Neural progenitor cell (in vitro differentiated cells): ENCODE measurements around the gene LRFN2. TPM values are rescaled to one million over a fixed set of nuclear protein-coding genes. Genes with fewer than 3 reads are reported as not detected.

Experiments used
- DNase-seq: peaks from one replicate; pipeline ENCODE4 v3.0.0-alpha.2; 2016; ENCODE audit warnings: low spot score
- H2AFZ ChIP-seq: fragments of 200-600 bp; sonication (generic); replicated peaks from 2 replicates; pipeline ENCODE4 v1.6.1; 2016; ENCODE audit warnings: antibody characterized with exemption
- H3F3A ChIP-seq: fragments of 200-600 bp; sonication (generic); 2 replicates; pipeline ENCODE4 v1.6.1; 2016; ENCODE audit warnings: antibody characterized with exemption, low read depth
- H3K27ac ChIP-seq: fragments of 200-600 bp; sonication (generic); 2 replicates; pipeline ENCODE4 v1.5.1; 2016; ENCODE audit warnings: mild to moderate bottlenecking
- H3K27me3 ChIP-seq: fragments of 200-600 bp; sonication (generic); 2 replicates; pipeline ENCODE4 v1.6.1; 2016; ENCODE audit warnings: mild to moderate bottlenecking, moderate library complexity
- H3K36me3 ChIP-seq: fragments of 200-600 bp; sonication (generic); 2 replicates; pipeline ENCODE4 v1.5.1; 2016
- H3K4me1 ChIP-seq: fragments of 200-600 bp; sonication (generic); 2 replicates; pipeline ENCODE4 v1.6.1; 2016; ENCODE audit warnings: mixed run types
- H3K4me2 ChIP-seq: fragments of 200-600 bp; sonication (generic); 2 replicates; pipeline ENCODE4 v1.6.1; 2016
- H3K4me3 ChIP-seq: fragments of 200-600 bp; sonication (generic); 2 replicates; pipeline ENCODE4 v1.5.1; 2016
- H3K79me2 ChIP-seq: fragments of 200-600 bp; sonication (generic); 2 replicates; pipeline ENCODE4 v1.6.1; 2016; ENCODE audit warnings: low read depth
- H3K9ac ChIP-seq: fragments of 200-600 bp; sonication (generic); 2 replicates; pipeline ENCODE4 v1.6.1; 2016
- H3K9me3 ChIP-seq: fragments of 200-600 bp; sonication (generic); 2 replicates; pipeline ENCODE4 v1.5.1; 2016; ENCODE audit warnings: low read depth
- H4K20me1 ChIP-seq: fragments of 200-600 bp; sonication (generic); 2 replicates; pipeline ENCODE4 v1.6.1; 2016; ENCODE audit warnings: low read depth
- H3K27ac Mint-ChIP-seq: 3 replicates; pipeline ENCODE4 v1.8.0; 2021; ENCODE audit warnings: mixed read lengths
- H3K27me3 Mint-ChIP-seq: 2 replicates; pipeline ENCODE4 v1.8.0; 2022; ENCODE audit warnings: low read depth, mild to moderate bottlenecking, inconsistent platforms, moderate library complexity, mixed read lengths; ENCODE audit not compliant: insufficient read depth
- H3K36me3 Mint-ChIP-seq: 3 replicates; pipeline ENCODE4 v1.8.0; 2021; ENCODE audit warnings: mixed read lengths
- H3K4me1 Mint-ChIP-seq: 3 replicates; pipeline ENCODE4 v1.8.0; 2021; ENCODE audit warnings: mixed read lengths
- H3K4me3 Mint-ChIP-seq: 3 replicates; pipeline ENCODE4 v1.8.0; 2021; ENCODE audit warnings: mild to moderate bottlenecking, moderate library complexity, mixed read lengths
- H3K9me3 Mint-ChIP-seq: 3 replicates; pipeline ENCODE4 v1.8.0; 2020; ENCODE audit warnings: mixed read lengths
- CTCF ChIP-seq: fragments of 200-600 bp; sonication (generic); IDR thresholded peaks from 2 replicates; pipeline ENCODE4 v1.5.1; 2017; ENCODE audit warnings: antibody characterized with exemption, mild to moderate bottlenecking
- EZH2 ChIP-seq: fragments of 200-600 bp; sonication (generic); IDR thresholded peaks from 2 replicates; pipeline ENCODE4 v1.6.1; 2017; ENCODE audit warnings: antibody characterized with exemption, mild to moderate bottlenecking, moderate library complexity
- EZH2phosphoT487 ChIP-seq: fragments of 200-600 bp; sonication (generic); IDR thresholded peaks from 2 replicates; pipeline ENCODE4 v1.6.1; 2017; ENCODE audit warnings: antibody characterized with exemption
- total RNA-seq: library from RNA; depleted of rRNA; stranded (reverse); fragments of >200 nt; gene quantifications from 2 replicates; pipeline ENCODE4 v1.2.3, GENCODE V29; 2015; ENCODE audit warnings: low replicate concordance

LRFN2 gene
- total RNA-seq, 1 donor from 2014 or later: not detected

- Mint-ChIP-seq H3K36me3 (no peaks in the 10 kb centered on the region), H3K27ac (no peak overlapping the region), H3K4me1 (peaks cover 1% of the 10 kb centered on the region), H3K4me3 (no peak overlapping the region), H3K9me3 (no peaks in the 10 kb centered on the region), H3K27me3 (peaks cover 10% of the 10 kb centered on the region)
- H3F3A ChIP-seq: no peaks in the 10 kb centered on the region
- H2AFZ ChIP-seq: no peak overlapping the region
- H3K4me1 ChIP-seq: no peaks in the 10 kb centered on the region
- no peak overlapping the region for H3K9ac ChIP-seq
- no peak overlapping the region for H3K4me2 ChIP-seq
- H3K79me2 ChIP-seq: no peaks in the 10 kb centered on the region
- no peaks in the 10 kb centered on the region for H3K27me3 ChIP-seq
- DNase-seq: no peak
- no peak overlapping the region for H3K4me3 ChIP-seq
- no peak overlapping the region for H3K27ac ChIP-seq
- H3K36me3 ChIP-seq: no peaks in the 10 kb centered on the region
- H4K20me1 ChIP-seq: no peaks in the 10 kb centered on the region
- H3K9me3 ChIP-seq: no peaks in the 10 kb centered on the region
- TF ChIP-seq CTCF: no peak
- no peak for TF ChIP-seq EZH2phosphoT487
- no peak for TF ChIP-seq EZH2
These were observed 57.2 kb downstream of the LRFN2 start for GRCh38 chr6:40529919-40530318.

GRCh38 chr6:40529040-40529439 is 58.1 kb downstream of the LRFN2 start:
- H2AFZ ChIP-seq: no peak overlapping the region
- Mint-ChIP-seq H3K4me3 (no peak overlapping the region), H3K27me3 (peaks cover 10% of the 10 kb centered on the region), H3K27ac (no peak overlapping the region), H3K36me3 (no peaks in the 10 kb centered on the region), H3K4me1 (peaks cover 10% of the 10 kb centered on the region), H3K9me3 (no peaks in the 10 kb centered on the region)
- no peak overlapping the region for H3K9ac ChIP-seq
- H3K27ac ChIP-seq: no peak overlapping the region
- no peaks in the 10 kb centered on the region for H3K27me3 ChIP-seq
- no peak for DNase-seq
- H3K4me3 ChIP-seq: no peak overlapping the region
- H3K4me2 ChIP-seq: no peak overlapping the region
- no peaks in the 10 kb centered on the region for H3K9me3 ChIP-seq
- peaks cover 3% of the 10 kb centered on the region for H3F3A ChIP-seq
- H4K20me1 ChIP-seq: no peaks in the 10 kb centered on the region
- no peaks in the 10 kb centered on the region for H3K36me3 ChIP-seq
- H3K79me2 ChIP-seq: no peaks in the 10 kb centered on the region
- peaks cover 6% of the 10 kb centered on the region for H3K4me1 ChIP-seq
- TF ChIP-seq EZH2phosphoT487 (no peak), EZH2 (no peak), CTCF (no peak)

GRCh38 chr6:40528051-40528450 is 59.1 kb downstream of the LRFN2 start:
- H3K4me3 ChIP-seq: no peak overlapping the region
- TF ChIP-seq EZH2 (no peak), CTCF (no peak), EZH2phosphoT487 (no peak)
- Mint-ChIP-seq H3K27ac (no peak overlapping the region), H3K9me3 (no peaks in the 10 kb centered on the region), H3K4me1 (peaks cover 16% of the 10 kb centered on the region), H3K4me3 (no peak overlapping the region), H3K36me3 (no peaks in the 10 kb centered on the region), H3K27me3 (peaks cover 12% of the 10 kb centered on the region)
- DNase-seq: no peak
- H3K27me3 ChIP-seq: no peaks in the 10 kb centered on the region
- H3K79me2 ChIP-seq: no peaks in the 10 kb centered on the region
- H3K4me2 ChIP-seq: no peak overlapping the region
- no peak overlapping the region for H2AFZ ChIP-seq
- H4K20me1 ChIP-seq: no peaks in the 10 kb centered on the region
- H3K4me1 ChIP-seq: peaks cover 12% of the 10 kb centered on the region
- no peaks in the 10 kb centered on the region for H3K9me3 ChIP-seq
- H3F3A ChIP-seq: peaks cover 3% of the 10 kb centered on the region
- H3K9ac ChIP-seq: no peak overlapping the region
- no peak overlapping the region for H3K27ac ChIP-seq
- H3K36me3 ChIP-seq: no peaks in the 10 kb centered on the region
